HEK293 (cell line): ENCODE data around the gene MED13L.

Experiments used
- CTCF ChIA-PET: fragments of 350-600 bp; formaldehyde crosslinking; extraction: SDS; loops from one replicate; lab custom pipeline; 2021; ENCODE audit warnings: antibody characterized with exemption; lab: Yijun Ruan, JAX
- POLR2A ChIA-PET: fragments of 300-600 bp; formaldehyde crosslinking; extraction: SDS; loops from one replicate; lab custom pipeline; 2020; ENCODE audit warnings: antibody characterized with exemption, inconsistent platforms; lab: Yijun Ruan, JAX
- H3K27ac ChIP-seq: fragments of 200-500 bp; sonication (Bioruptor generic); 2 replicates; pipeline ENCODE4 v1.5.1; 2014; ENCODE audit warnings: low read depth, low read length, control low read depth, inconsistent platforms; ENCODE audit errors: extremely low read depth
- H3K36me3 ChIP-seq, 2 experiments: fragments of 200-500 bp in 1 of 2; sonication (Bioruptor generic) in 1 of 2; 1 replicate in 1 of 2; 2 replicates in 1 of 2; pipeline ENCODE4 v1.5.1; 2014 to 2017; ENCODE audit warnings: inconsistent platforms in 2 of 2, low read length in 2 of 2; ENCODE audit not compliant: control insufficient read depth in 2 of 2, insufficient read depth in 1 of 2
- H3K4me1 ChIP-seq: fragments of 200-500 bp; sonication (Bioruptor generic); 2 replicates; pipeline ENCODE4 v1.5.1; 2014; ENCODE audit warnings: mild to moderate bottlenecking, low read length, inconsistent platforms; ENCODE audit not compliant: control insufficient read depth, insufficient read depth
- H3K4me3 ChIP-seq: 2 replicates; pipeline ENCODE4 v1.5.1; 2011; ENCODE audit warnings: low read depth, mild to moderate bottlenecking, control low read depth, low read length, moderate library complexity
- H3K9me3 ChIP-seq: fragments of 200-500 bp; sonication (Bioruptor generic); 2 replicates; pipeline ENCODE4 v1.5.1; 2014; ENCODE audit warnings: low read depth, low read length, inconsistent platforms; ENCODE audit not compliant: control insufficient read depth, insufficient read depth
- PRDM1 ChIP-seq: fragments of 450-650 bp; formaldehyde crosslinking; IDR thresholded peaks from 2 replicates; pipeline ENCODE4; 2016; ENCODE audit warnings: missing biosample characterization, missing genetic modification characterization
- PRDM2 ChIP-seq: fragments of 450-650 bp; formaldehyde crosslinking; IDR thresholded peaks from 2 replicates; pipeline ENCODE4 v1.5.1; 2016; ENCODE audit warnings: missing biosample characterization, missing genetic modification characterization, borderline replicate concordance
- PRDM6 ChIP-seq: fragments of 450-650 bp; formaldehyde crosslinking; IDR thresholded peaks from 2 replicates; pipeline ENCODE4 v1.5.1; 2017; ENCODE audit warnings: missing biosample characterization, missing genetic modification characterization
- ZNF140 ChIP-seq: fragments of 450-650 bp; formaldehyde crosslinking; IDR thresholded peaks from 2 replicates; pipeline ENCODE4 v1.5.1; 2016; ENCODE audit warnings: missing biosample characterization, missing genetic modification characterization
- ZNF777 ChIP-seq: fragments of 450-650 bp; formaldehyde crosslinking; IDR thresholded peaks from 2 replicates; pipeline ENCODE4 v1.5.1; 2017; ENCODE audit warnings: missing biosample characterization, missing genetic modification characterization, borderline replicate concordance
- TF ChIP-seq, protein P1 (sequence below): fragments of 450-650 bp; formaldehyde crosslinking; IDR thresholded peaks from 2 replicates; pipeline ENCODE4 v1.5.1; 2016; ENCODE audit warnings: missing biosample characterization, missing genetic modification characterization, low read depth
- TF ChIP-seq, protein P2 (sequence below): fragments of 450-650 bp; formaldehyde crosslinking; IDR thresholded peaks from 2 replicates; pipeline ENCODE4 v1.5.1; 2016; ENCODE audit warnings: missing biosample characterization, missing genetic modification characterization

Gene MED13L

DNA sequence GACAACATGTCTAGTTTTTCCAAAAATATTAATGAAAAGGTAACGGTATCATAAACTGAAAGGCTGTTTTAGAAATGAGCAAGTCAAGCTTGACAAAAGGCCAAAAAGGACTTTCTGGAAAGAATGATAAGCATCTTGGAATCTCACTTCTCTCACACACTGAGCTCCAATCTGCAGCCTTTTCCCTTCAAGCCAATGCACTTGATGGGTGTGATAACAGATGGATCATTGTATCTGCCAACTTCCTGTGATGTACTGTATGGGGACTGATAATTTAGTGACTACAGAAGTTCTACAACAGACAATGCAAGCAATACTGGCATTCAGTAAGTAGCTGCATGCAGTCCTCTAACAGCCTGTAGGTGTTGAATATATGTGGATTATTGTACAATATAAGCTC, 147.1 kb downstream of the MED13L start (continued):
- TF ChIP-seq PRDM2 (tag by site-specific recombination) (no peak), ZNF777 (tag by site-specific recombination) (no peak), ZNF140 (tag by site-specific recombination) (no peak)

DNA sequence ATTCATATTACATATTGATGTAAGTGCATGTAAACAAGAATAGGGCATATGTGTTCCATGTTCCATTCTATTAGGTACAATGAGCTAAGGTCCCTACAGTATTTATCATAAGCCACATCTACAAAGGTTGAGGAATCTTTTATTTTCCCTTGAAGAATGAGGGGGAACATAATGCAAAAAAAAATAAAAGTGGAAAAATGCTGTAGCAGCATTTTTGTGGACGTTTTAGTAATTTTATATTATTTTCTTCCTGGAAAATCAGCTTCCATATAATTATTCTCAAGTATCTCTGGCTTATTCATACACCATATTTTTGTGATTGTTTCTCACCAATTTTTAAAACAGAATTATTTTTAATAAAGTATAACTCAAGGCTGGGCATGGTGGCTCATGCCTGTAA, 148.7 kb downstream of the MED13L start:
- ChIA-PET CTCF (interaction anchor here (0.6 to 1.1 kb wide), 2 partner anchors 102 to 142 kb away, joined by 3 read pairs; no protein-coding TSS in a partner anchor), POLR2A (no interaction called here)
- no peaks in the 10 kb centered on the region for H3K36me3 ChIP-seq
- H3K4me1 ChIP-seq: peaks cover 27% of the 10 kb centered on the region
- no peak overlapping the region for H3K27ac ChIP-seq
- no peak overlapping the region for H3K4me3 ChIP-seq
- no peaks in the 10 kb centered on the region for H3K9me3 ChIP-seq
- TF ChIP-seq, protein P1, sequence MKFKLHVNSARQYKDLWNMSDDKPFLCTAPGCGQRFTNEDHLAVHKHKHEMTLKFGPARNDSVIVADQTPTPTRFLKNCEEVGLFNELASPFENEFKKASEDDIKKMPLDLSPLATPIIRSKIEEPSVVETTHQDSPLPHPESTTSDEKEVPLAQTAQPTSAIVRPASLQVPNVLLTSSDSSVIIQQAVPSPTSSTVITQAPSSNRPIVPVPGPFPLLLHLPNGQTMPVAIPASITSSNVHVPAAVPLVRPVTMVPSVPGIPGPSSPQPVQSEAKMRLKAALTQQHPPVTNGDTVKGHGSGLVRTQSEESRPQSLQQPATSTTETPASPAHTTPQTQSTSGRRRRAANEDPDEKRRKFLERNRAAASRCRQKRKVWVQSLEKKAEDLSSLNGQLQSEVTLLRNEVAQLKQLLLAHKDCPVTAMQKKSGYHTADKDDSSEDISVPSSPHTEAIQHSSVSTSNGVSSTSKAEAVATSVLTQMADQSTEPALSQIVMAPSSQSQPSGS: no peak
- TF ChIP-seq, protein P2, sequence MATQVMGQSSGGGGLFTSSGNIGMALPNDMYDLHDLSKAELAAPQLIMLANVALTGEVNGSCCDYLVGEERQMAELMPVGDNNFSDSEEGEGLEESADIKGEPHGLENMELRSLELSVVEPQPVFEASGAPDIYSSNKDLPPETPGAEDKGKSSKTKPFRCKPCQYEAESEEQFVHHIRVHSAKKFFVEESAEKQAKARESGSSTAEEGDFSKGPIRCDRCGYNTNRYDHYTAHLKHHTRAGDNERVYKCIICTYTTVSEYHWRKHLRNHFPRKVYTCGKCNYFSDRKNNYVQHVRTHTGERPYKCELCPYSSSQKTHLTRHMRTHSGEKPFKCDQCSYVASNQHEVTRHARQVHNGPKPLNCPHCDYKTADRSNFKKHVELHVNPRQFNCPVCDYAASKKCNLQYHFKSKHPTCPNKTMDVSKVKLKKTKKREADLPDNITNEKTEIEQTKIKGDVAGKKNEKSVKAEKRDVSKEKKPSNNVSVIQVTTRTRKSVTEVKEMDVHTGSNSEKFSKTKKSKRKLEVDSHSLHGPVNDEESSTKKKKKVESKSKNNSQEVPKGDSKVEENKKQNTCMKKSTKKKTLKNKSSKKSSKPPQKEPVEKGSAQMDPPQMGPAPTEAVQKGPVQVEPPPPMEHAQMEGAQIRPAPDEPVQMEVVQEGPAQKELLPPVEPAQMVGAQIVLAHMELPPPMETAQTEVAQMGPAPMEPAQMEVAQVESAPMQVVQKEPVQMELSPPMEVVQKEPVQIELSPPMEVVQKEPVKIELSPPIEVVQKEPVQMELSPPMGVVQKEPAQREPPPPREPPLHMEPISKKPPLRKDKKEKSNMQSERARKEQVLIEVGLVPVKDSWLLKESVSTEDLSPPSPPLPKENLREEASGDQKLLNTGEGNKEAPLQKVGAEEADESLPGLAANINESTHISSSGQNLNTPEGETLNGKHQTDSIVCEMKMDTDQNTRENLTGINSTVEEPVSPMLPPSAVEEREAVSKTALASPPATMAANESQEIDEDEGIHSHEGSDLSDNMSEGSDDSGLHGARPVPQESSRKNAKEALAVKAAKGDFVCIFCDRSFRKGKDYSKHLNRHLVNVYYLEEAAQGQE: no peak
- TF ChIP-seq, all 188 proteins: peak for 0

- ChIA-PET CTCF (interaction anchor here (1.1 kb wide), 1 partner anchor 141 kb away, joined by 3 read pairs; no protein-coding TSS in a partner anchor), POLR2A (interaction anchor here (0.6 kb wide), 1 partner anchor 479 kb away, joined by 4 read pairs; no protein-coding TSS in a partner anchor)
- Histone ChIP-seq H3K36me3 (no peaks in the 10 kb centered on the region), H3K9me3 (no peaks in the 10 kb centered on the region), H3K4me3 (no peak overlapping the region), H3K4me1 (peaks cover 27% of the 10 kb centered on the region), H3K27ac (no peak overlapping the region)
- TF ChIP-seq PRDM6 (tag by site-specific recombination) (no peak), PRDM1 (tag by site-specific recombination) (peak; percentile 73)
These were observed 149.6 kb downstream of the MED13L start for GRCh38 chr12:116127859-116128258.
